ENCODE data around the gene NAP1L4.

NAP1L4 gene

GRCh38 chr11:3036419-3036818, 44.3 kb upstream of the NAP1L4 start:
- TF ChIP-seq RAD21 (IDR thresholded peaks at IDR 0.05; ENCODE audit: low read depth): no peak
- no peak for TF ChIP-seq EGR1 (IDR thresholded peaks at IDR 0.05)

GRCh38 chr11:3035333-3035732, 43.2 kb upstream of the NAP1L4 start:
- TF ChIP-seq RAD21 (IDR thresholded peaks at IDR 0.05; ENCODE audit: low read depth) (no peak), TCF12 (IDR thresholded peaks at IDR 0.05; ENCODE audit: low read depth) (no peak)

- TF ChIP-seq EP300 (IDR thresholded peaks at IDR 0.05; ENCODE audit: borderline replicate concordance) (no peak), EGR1 (IDR thresholded peaks at IDR 0.05) (no peak), USF1 (IDR thresholded peaks at IDR 0.05) (no peak), CEBPB (IDR thresholded peaks at IDR 0.05) (no peak), NFIC (IDR thresholded peaks at IDR 0.05) (no peak), CREB1 (IDR thresholded peaks at IDR 0.05; ENCODE audit: low read depth) (no peak), FOXM1 (IDR thresholded peaks at IDR 0.05; ENCODE audit: borderline replicate concordance, low read depth) (no peak), TEAD4 (IDR thresholded peaks at IDR 0.05) (no peak), TCF12 (IDR thresholded peaks at IDR 0.05; ENCODE audit: low read depth) (no peak), RAD21 (IDR thresholded peaks at IDR 0.05; ENCODE audit: low read depth) (no peak), TAF1 (IDR thresholded peaks at IDR 0.05; ENCODE audit: low read depth) (no peak), YY1 (IDR thresholded peaks at IDR 0.05; ENCODE audit: low read depth) (no peak), MAX (IDR thresholded peaks at IDR 0.05) (no peak), ZBTB7A (IDR thresholded peaks at IDR 0.05; ENCODE audit: low read depth) (no peak), REST (IDR thresholded peaks at IDR 0.05; ENCODE audit: low read depth) (no peak)
Observed at GRCh38 chr11:3030289-3031070, 38.4 kb upstream of the NAP1L4 start.

GRCh38 chr11:3028813-3029212, 36.7 kb upstream of the NAP1L4 start:
- TF ChIP-seq EGR1 (IDR thresholded peaks at IDR 0.05): no peak
- no peak for TF ChIP-seq EP300 (IDR thresholded peaks at IDR 0.05; ENCODE audit: borderline replicate concordance)
- no peak for TF ChIP-seq NFIC (IDR thresholded peaks at IDR 0.05)
- no peak for TF ChIP-seq TCF12 (IDR thresholded peaks at IDR 0.05; ENCODE audit: low read depth)

GRCh38 chr11:3026803-3027202, 34.7 kb upstream of the NAP1L4 start:
- TF ChIP-seq TCF12 (IDR thresholded peaks at IDR 0.05; ENCODE audit: low read depth) (no peak), CEBPB (IDR thresholded peaks at IDR 0.05) (no peak), CREB1 (IDR thresholded peaks at IDR 0.05; ENCODE audit: low read depth) (no peak), USF1 (IDR thresholded peaks at IDR 0.05) (no peak), REST (IDR thresholded peaks at IDR 0.05; ENCODE audit: low read depth) (no peak), NFIC (IDR thresholded peaks at IDR 0.05) (no peak), EP300 (IDR thresholded peaks at IDR 0.05; ENCODE audit: borderline replicate concordance) (no peak), YY1 (IDR thresholded peaks at IDR 0.05; ENCODE audit: low read depth) (no peak), TEAD4 (IDR thresholded peaks at IDR 0.05) (no peak)

GRCh38 chr11:3022982-3023381, 30.9 kb upstream of the NAP1L4 start:
- TF ChIP-seq TCF12 (IDR thresholded peaks at IDR 0.05; ENCODE audit: low read depth) (no peak), RAD21 (IDR thresholded peaks at IDR 0.05; ENCODE audit: low read depth) (no peak), EGR1 (IDR thresholded peaks at IDR 0.05) (no peak), EP300 (IDR thresholded peaks at IDR 0.05; ENCODE audit: borderline replicate concordance) (no peak), TEAD4 (IDR thresholded peaks at IDR 0.05) (no peak), CEBPB (IDR thresholded peaks at IDR 0.05) (no peak), CREB1 (IDR thresholded peaks at IDR 0.05; ENCODE audit: low read depth) (no peak), YY1 (IDR thresholded peaks at IDR 0.05; ENCODE audit: low read depth) (no peak), FOXM1 (IDR thresholded peaks at IDR 0.05; ENCODE audit: borderline replicate concordance, low read depth) (no peak), NFIC (IDR thresholded peaks at IDR 0.05) (no peak), USF1 (IDR thresholded peaks at IDR 0.05) (peak; percentile 62), MAX (IDR thresholded peaks at IDR 0.05) (peak; percentile 51; the same call in 1 of the 2 replicates), TAF1 (IDR thresholded peaks at IDR 0.05; ENCODE audit: low read depth) (no peak), REST (IDR thresholded peaks at IDR 0.05; ENCODE audit: low read depth) (no peak), ZBTB7A (IDR thresholded peaks at IDR 0.05; ENCODE audit: low read depth) (no peak)

All from Ishikawa (cell line).